ENCODE results near the gene TPCN2. TPM values are rescaled to one million over a fixed set of nuclear protein-coding genes. Genes with fewer than 3 reads are reported as not detected.

TPCN2 gene
- total and polyA plus RNA-seq, 7 experiments from 2014 or later, result 3.3 to 29.4 (median 21.2) TPM

DNA sequence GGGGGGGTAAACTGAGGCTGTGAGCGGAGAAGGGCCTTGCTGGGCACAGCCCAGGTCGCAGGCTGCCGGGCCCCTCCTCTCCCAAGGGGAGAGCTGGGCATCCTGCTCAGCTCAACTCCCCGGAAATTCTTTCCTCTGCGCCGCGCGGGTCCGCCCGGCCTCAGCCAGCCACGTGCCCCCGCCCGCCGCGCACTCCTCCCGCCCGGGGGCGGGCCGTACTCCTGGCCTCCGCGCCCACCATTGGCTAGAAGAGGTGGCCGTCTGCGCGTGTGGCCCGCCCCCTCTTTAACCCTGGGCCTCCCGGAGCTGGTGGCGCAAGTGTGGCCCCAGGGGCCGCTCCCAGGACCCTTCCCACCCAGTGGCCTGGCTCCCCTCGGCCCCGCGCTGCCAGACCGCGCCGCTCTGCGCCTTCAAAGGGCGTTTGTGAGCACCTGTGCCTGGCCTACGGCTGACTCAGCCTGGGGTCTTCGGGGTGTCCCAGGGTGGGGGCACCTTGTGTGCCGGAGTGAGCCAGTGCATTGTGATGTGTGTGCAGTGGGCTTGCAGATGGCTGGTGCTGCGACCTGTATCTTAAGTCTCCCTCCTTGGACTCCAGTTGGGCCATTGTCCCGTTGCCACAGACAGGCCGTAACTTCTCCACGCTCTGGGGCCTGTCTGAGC, 37.6 kb upstream of the TPCN2 start:
- H3K27me3 ChIP-seq (ENCODE audit: control insufficient read depth in 2 of 2, insufficient read depth in 2 of 2, low read length in 2 of 2), result peaks cover 0 to 12% of the 10 kb centered on the region in 2 donors
- Mint-ChIP-seq H3K27me3 (peaks cover 9 to 32% (median 16%) of the 10 kb centered on the region in 5 donors), H3K9me3 (no peaks in the 10 kb centered on the region), H3K4me3 (peak overlapping the region in 3 of 10 donors; percentile 2 to 14 (median 13)), H3K27ac (no peak overlapping the region), H3K4me1 (peaks cover 0 to 11% (median 6%) of the 10 kb centered on the region in 7 donors), H3K36me3 (no peaks in the 10 kb centered on the region)
- intact Hi-C loops (cut with micrococcal nuclease), result no loop called here
- no peaks in the 10 kb centered on the region for H3K36me3 ChIP-seq (ENCODE audit: control insufficient read depth in 2 of 3, insufficient read depth in 3 of 3, low read length in 3 of 3)
- peak; percentile 83 for ATAC-seq
- H3K9me3 ChIP-seq (ENCODE audit: control insufficient read depth in 2 of 3, low read length in 3 of 3), result no peaks in the 10 kb centered on the region
- POLR2A ChIA-PET, result no interaction called here
- H3K27ac ChIP-seq (ENCODE audit: low read depth, low read length), result no peak overlapping the region
- CTCF ChIA-PET, result no interaction called here
- no peaks in the 10 kb centered on the region for H3K4me1 ChIP-seq (ENCODE audit: control insufficient read depth in 2 of 2, insufficient read depth in 2 of 2, low read length in 2 of 2)
- H3K4me3 ChIP-seq (ENCODE audit: low read length), result no peak overlapping the region
- peak in 1 of 9 donors; percentile 51 for DNase-seq

DNA sequence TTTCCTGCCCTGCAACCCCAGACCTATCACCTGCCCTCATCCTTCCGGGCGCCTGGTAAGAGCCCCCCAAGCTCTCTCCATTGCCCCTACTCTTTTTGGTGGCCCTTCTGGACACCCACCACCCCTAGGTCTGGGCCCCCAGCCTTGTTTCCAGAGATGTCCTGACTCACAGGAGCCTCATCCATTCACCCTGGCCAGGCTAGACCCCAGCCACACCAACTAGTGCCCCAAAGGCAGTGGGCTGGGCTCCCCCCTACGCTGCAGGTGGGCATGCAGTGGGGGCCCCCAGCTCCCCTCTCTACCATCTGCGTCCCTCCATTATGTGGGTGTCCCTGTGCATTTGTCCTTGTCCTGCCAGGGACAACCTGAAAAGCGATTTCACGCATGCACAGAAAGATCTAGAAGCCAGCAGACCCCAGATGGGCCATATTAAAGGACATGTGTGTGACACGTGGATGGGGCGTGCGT, 37.1 kb upstream of the TPCN2 start:
- ChIA-PET CTCF (no interaction called here), POLR2A (no interaction called here)
- Histone ChIP-seq H3K4me3 (ENCODE audit: low read length) (no peak overlapping the region), H3K27me3 (ENCODE audit: control insufficient read depth in 2 of 2, insufficient read depth in 2 of 2, low read length in 2 of 2) (peaks cover 0 to 12% of the 10 kb centered on the region in 2 donors), H3K4me1 (ENCODE audit: control insufficient read depth in 2 of 2, insufficient read depth in 2 of 2, low read length in 2 of 2) (no peaks in the 10 kb centered on the region), H3K9me3 (ENCODE audit: control insufficient read depth in 2 of 3, low read length in 3 of 3) (no peaks in the 10 kb centered on the region), H3K27ac (ENCODE audit: low read depth, low read length) (no peak overlapping the region), H3K36me3 (ENCODE audit: control insufficient read depth in 2 of 3, insufficient read depth in 3 of 3, low read length in 3 of 3) (no peaks in the 10 kb centered on the region)
- H3K36me3 Mint-ChIP-seq, result no peaks in the 10 kb centered on the region
- H3K27ac Mint-ChIP-seq, result no peak overlapping the region
- H3K27me3 Mint-ChIP-seq, result peaks cover 9 to 32% (median 16%) of the 10 kb centered on the region in 5 donors
- H3K4me1 Mint-ChIP-seq, result peaks cover 0 to 11% (median 6%) of the 10 kb centered on the region in 7 donors
- peak overlapping the region in 3 of 10 donors; percentile 2 to 14 (median 13) for H3K4me3 Mint-ChIP-seq
- ATAC-seq (no peak), DNase-seq (no peak)
- H3K9me3 Mint-ChIP-seq, result no peaks in the 10 kb centered on the region
- intact Hi-C loops (cut with micrococcal nuclease), result no loop called here

DNA sequence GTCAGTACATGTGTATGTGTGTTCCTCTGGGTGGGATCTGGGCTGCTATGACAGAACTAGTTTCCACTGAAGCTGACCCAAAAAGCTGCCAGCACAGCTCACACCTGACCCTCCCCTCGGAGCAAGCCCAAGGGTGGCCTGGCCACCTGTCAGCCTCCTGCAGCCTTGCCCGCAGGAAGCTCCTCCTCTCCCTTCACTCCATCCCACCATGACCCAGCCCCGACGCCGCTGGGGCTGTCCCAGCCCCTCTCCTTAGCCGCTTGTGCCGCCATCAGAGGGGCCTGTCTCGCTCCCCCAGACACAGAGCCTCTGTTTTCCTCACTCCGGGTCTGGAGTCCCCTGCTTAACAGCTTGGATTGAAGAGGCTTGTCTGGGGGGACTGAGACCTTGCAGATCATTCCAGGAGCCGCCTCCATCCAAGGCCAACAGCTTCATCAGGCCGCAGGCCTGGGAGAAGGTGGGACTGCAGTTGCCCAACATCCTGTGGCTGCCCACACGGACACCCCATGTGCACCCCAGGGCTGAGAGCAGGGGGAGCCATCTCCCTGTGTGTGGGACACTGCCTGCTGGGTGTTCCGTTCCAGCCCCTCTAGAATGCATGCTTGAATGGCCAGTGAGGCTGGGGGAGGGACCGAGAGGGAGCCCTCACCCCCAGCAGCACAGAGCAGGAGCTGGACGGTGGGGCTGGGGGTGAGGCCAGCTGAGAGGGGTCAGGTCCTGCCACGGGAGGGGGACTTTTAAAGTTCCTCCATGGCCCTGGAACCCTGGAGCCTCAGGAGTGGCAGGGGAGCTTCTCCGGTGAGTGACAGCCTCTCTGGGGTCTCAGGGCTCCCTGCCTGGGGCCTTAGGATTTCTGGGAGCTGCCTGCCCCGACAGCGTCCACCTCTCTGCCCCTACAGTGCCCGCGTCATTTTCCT, 36.4 kb upstream of the TPCN2 start:
- Mint-ChIP-seq H3K27me3 (peaks cover 9 to 35% (median 16%) of the 10 kb centered on the region in 5 donors), H3K36me3 (no peaks in the 10 kb centered on the region), H3K4me1 (peaks cover 0 to 11% (median 6%) of the 10 kb centered on the region in 7 donors), H3K9me3 (no peaks in the 10 kb centered on the region), H3K27ac (no peak overlapping the region), H3K4me3 (peak overlapping the region in 2 of 10 donors; percentile 13 to 41)
- ATAC-seq (no peak), DNase-seq (no peak)
- ChIA-PET POLR2A (no interaction called here), CTCF (no interaction called here)
- peaks cover 0 to 12% of the 10 kb centered on the region in 2 donors for H3K27me3 ChIP-seq (ENCODE audit: control insufficient read depth in 2 of 2, insufficient read depth in 2 of 2, low read length in 2 of 2)
- no peaks in the 10 kb centered on the region for H3K4me1 ChIP-seq (ENCODE audit: control insufficient read depth in 2 of 2, insufficient read depth in 2 of 2, low read length in 2 of 2)
- intact Hi-C loops (cut with micrococcal nuclease), result no loop called here
- H3K27ac ChIP-seq (ENCODE audit: low read depth, low read length), result no peak overlapping the region
- no peak overlapping the region for H3K4me3 ChIP-seq (ENCODE audit: low read length)
- no peaks in the 10 kb centered on the region for H3K36me3 ChIP-seq (ENCODE audit: control insufficient read depth in 2 of 3, insufficient read depth in 3 of 3, low read length in 3 of 3)
- no peaks in the 10 kb centered on the region for H3K9me3 ChIP-seq (ENCODE audit: control insufficient read depth in 2 of 3, low read length in 3 of 3)

DNA sequence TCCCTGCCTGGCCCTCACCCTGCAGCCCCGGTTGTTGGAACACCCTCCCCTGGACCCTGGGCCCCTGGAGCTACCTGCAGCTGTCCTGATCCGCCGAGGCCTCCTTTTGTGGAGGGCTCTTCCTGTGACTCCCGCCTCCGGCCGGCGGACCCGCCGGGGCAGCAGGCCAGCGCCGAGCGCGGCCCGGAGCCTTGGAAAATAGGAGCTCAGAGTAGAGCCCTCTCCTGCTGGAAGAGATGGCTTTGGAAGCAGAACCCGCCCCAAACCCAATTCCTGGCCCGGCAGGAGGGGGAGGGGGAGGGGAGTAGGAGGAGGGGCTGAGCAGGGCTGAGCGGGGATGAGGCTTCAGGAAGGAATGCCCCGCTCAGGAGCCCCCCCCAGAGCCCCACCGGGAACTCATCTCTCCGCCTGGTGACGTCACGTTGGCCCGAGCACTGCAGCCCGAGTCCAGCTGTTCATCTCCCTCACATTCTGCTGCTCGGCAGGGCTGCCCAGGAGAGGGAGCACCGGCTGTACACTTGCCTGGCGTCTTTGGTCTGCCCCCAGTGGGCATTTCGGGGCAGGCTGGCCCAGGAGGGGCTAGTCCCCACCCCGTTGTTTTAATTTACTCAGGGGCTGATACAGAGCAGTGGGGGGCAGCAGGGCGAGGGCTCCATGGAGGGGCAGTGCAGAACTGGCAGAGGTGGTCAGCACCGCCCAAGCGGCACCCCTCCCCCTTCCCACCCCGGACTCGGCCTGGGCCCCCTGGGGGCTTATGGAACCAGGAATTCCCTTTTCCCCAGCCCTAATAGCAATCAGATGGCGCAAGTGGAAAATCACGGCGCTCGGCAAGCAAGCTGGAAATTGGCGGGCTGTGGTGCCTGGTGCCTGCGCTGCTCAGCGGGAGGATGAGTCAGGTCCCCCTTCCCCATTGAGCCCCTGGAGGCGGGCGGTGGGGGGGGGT, 35.5 kb upstream of the TPCN2 start, which contains the start of gene MRGPRF:
Gene MRGPRF, minus strand, starts transcription at position 238 of the 943 bp plus-strand sequence. CDS start 3,345 bp downstream, outside the sequence.
- Mint-ChIP-seq H3K27me3 (peaks cover 9 to 35% (median 16%) of the 10 kb centered on the region in 5 donors), H3K4me1 (peaks cover 0 to 11% (median 6%) of the 10 kb centered on the region in 7 donors), H3K27ac (no peak within 1 kb of the TSS), H3K36me3 (no peaks in the 10 kb centered on the region), H3K4me3 (peak within 1 kb of the TSS in 1 of 10 donors; percentile 41), H3K9me3 (no peaks in the 10 kb centered on the region)
- ChIA-PET POLR2A (no interaction called here), CTCF (no interaction called here)
- DNase-seq, result no peak
- Histone ChIP-seq H3K9me3 (ENCODE audit: control insufficient read depth in 2 of 3, low read length in 3 of 3) (no peaks in the 10 kb centered on the region), H3K36me3 (ENCODE audit: control insufficient read depth in 2 of 3, insufficient read depth in 3 of 3, low read length in 3 of 3) (no peaks in the 10 kb centered on the region), H3K27ac (ENCODE audit: low read depth, low read length) (no peak within 1 kb of the TSS), H3K27me3 (ENCODE audit: control insufficient read depth in 2 of 2, insufficient read depth in 2 of 2, low read length in 2 of 2) (peaks cover 0 to 12% of the 10 kb centered on the region in 2 donors), H3K4me3 (ENCODE audit: low read length) (no peak within 1 kb of the TSS), H3K4me1 (ENCODE audit: control insufficient read depth in 2 of 2, insufficient read depth in 2 of 2, low read length in 2 of 2) (no peaks in the 10 kb centered on the region)
- intact Hi-C loops (cut with micrococcal nuclease), result no loop called here
- ATAC-seq, result peak; percentile 16

DNA sequence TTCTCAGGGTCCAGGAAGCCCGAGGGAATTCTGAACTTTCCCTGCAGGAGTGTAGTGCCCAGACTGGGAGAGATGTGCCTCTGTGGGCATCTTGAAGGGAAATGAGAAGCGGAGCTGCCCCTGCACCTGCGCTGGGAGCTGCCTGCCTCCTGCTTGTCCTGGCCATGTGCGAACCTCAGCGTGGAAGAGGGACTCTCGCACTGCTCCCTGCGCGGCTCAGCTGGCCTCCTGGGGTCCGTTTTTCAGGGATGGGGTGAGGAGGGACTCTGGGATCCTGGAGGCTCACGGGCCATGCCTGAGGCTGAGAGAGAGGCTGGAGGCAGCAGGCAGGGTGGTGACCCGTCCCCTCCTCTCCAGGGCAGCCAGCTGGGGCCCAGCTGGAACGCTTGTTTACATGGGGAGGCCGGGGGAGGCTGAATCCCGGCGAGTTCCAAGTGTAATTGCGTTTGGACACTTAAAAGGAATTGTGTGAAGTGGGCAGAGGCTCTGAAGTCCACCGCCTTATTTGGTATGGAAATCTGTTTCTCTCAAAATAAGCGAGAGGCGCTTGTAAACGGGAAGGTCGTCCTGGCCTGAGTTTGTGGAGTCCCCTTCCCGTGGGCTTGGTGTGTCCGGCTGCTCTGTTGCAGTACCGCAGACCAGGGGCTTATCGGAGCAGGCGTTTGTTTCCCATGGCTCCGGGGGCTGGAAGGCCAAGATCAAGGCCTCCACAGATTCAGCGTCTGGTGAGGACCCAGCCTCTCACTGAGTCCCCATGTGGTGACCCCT, 34.5 kb upstream of the TPCN2 start:
- Mint-ChIP-seq H3K4me1 (peaks cover 0 to 11% (median 6%) of the 10 kb centered on the region in 7 donors), H3K27ac (peak overlapping the region in 1 of 9 donors; percentile 31), H3K9me3 (no peaks in the 10 kb centered on the region), H3K27me3 (peaks cover 9 to 35% (median 16%) of the 10 kb centered on the region in 5 donors), H3K4me3 (no peak overlapping the region), H3K36me3 (no peaks in the 10 kb centered on the region)
- Histone ChIP-seq H3K9me3 (ENCODE audit: control insufficient read depth in 2 of 3, low read length in 3 of 3) (no peaks in the 10 kb centered on the region), H3K27me3 (ENCODE audit: control insufficient read depth in 2 of 2, insufficient read depth in 2 of 2, low read length in 2 of 2) (peaks cover 0 to 12% of the 10 kb centered on the region in 2 donors), H3K36me3 (ENCODE audit: control insufficient read depth in 2 of 3, insufficient read depth in 3 of 3, low read length in 3 of 3) (no peaks in the 10 kb centered on the region), H3K4me1 (ENCODE audit: control insufficient read depth in 2 of 2, insufficient read depth in 2 of 2, low read length in 2 of 2) (no peaks in the 10 kb centered on the region), H3K27ac (ENCODE audit: low read depth, low read length) (no peak overlapping the region), H3K4me3 (ENCODE audit: low read length) (no peak overlapping the region)
- CTCF ChIA-PET, result interaction anchor here (0.5 kb wide), 1 partner anchor 138 kb away, joined by 3 read pairs; no protein-coding TSS in a partner anchor
- intact Hi-C loops (cut with micrococcal nuclease), result no loop called here
- ATAC-seq (no peak), DNase-seq (no peak)
- POLR2A ChIA-PET, result no interaction called here

Data from naive thymus-derived CD4-positive, alpha-beta T cell (primary cell).